T-cell (primary cell): ENCODE measurements around the gene RARB. TPM values are rescaled to one million over a fixed set of nuclear protein-coding genes. Genes with fewer than 3 reads are reported as not detected.

Experiments used
- ATAC-seq, 4 experiments: fragments of 200-7000 bp in 3 of 4; fragments of 150-1000 bp in 1 of 4; cut with Tn5 transposase; replicated peaks in 1 of 4; 1 replicate in 3 of 4; 2 replicates in 1 of 4; pipeline ENCODE4 v1.10.0; 2021; ENCODE audit warnings: moderate library complexity in 3 of 4, mild to moderate bottlenecking in 2 of 4, moderate number of reproducible peaks in 1 of 4
- CTCF ChIA-PET, 2 donors: fragments of 300-600 bp; sonication (Branson Sonifier 250); formaldehyde crosslinking; loops; one replicate each; lab custom pipeline; 2022; ENCODE audit warnings: antibody characterized with exemption in 2 of 2; lab: Charles Lee
- POLR2A ChIA-PET, 2 donors: fragments of 300-600 bp; sonication (Branson Sonifier 250); formaldehyde crosslinking; loops; one replicate each; lab custom pipeline; 2022; ENCODE audit warnings: antibody characterized with exemption in 2 of 2; lab: Charles Lee
- DNase-seq, 35 experiments: peaks; one replicate each; pipeline versions ENCODE4 v3.0.0 to v3.0.0-alpha.2; 2013 to 2023
- H3K27ac ChIP-seq: one replicate; pipeline ENCODE4 v1.5.1; 2013; ENCODE audit warnings: low read length
- H3K27me3 ChIP-seq, 2 experiments: replicated peaks in 1 of 2; 1 replicate in 1 of 2; 2 replicates in 1 of 2; pipeline versions ENCODE4 v1.6.1 to v1.7.0; 2013; ENCODE audit warnings: low read length in 1 of 2, mixed read lengths in 1 of 2; ENCODE audit not compliant: control insufficient read depth in 2 of 2, insufficient read depth in 2 of 2; ENCODE audit errors: extremely low read depth in 1 of 2
- H3K36me3 ChIP-seq, 2 donors: 1 replicate in 1 of 2; 2 replicates in 1 of 2; pipeline versions ENCODE4 v1.6.1 to v1.7.0; 2013; ENCODE audit warnings: low read length in 1 of 2; ENCODE audit not compliant: control insufficient read depth in 2 of 2, insufficient read depth in 1 of 2; ENCODE audit errors: extremely low read depth in 1 of 2
- H3K4me1 ChIP-seq, 2 experiments: 1 replicate in 1 of 2; 2 replicates in 1 of 2; pipeline versions ENCODE4 v1.6.1 to v1.7.0; 2013; ENCODE audit warnings: low read length in 2 of 2, mixed read lengths in 1 of 2; ENCODE audit not compliant: insufficient read depth in 2 of 2, control insufficient read depth in 1 of 2; ENCODE audit errors: extremely low read depth in 1 of 2
- H3K4me3 ChIP-seq, 2 donors: 1 replicate in 1 of 2; 2 replicates in 1 of 2; pipeline versions ENCODE4 v1.5.1 to v1.7.0; 2013; ENCODE audit warnings: mild to moderate bottlenecking in 2 of 2, low read length in 1 of 2, moderate library complexity in 1 of 2; ENCODE audit not compliant: control insufficient read depth in 1 of 2; ENCODE audit errors: extremely low read depth in 1 of 2
- H3K9me3 ChIP-seq: 2 replicates; pipeline ENCODE4 v1.7.0; 2013
- H3K27ac Mint-ChIP-seq, 2 donors: one replicate each; pipeline ENCODE4 v1.8.0; 2020 to 2021; ENCODE audit warnings: mild to moderate bottlenecking in 2 of 2, mixed read lengths in 2 of 2
- H3K27me3 Mint-ChIP-seq, 2 donors: one replicate each; pipeline ENCODE4 v1.8.0; 2021 to 2022; ENCODE audit warnings: mixed read lengths in 2 of 2
- H3K36me3 Mint-ChIP-seq: one replicate; pipeline ENCODE4 v1.8.0; 2021; ENCODE audit warnings: mixed read lengths
- H3K4me1 Mint-ChIP-seq, 3 donors: one replicate each; pipeline ENCODE4 v1.8.0; 2020 to 2022; ENCODE audit warnings: mixed read lengths in 3 of 3, mild to moderate bottlenecking in 1 of 3
- H3K4me3 Mint-ChIP-seq, 3 donors: one replicate each; pipeline ENCODE4 v1.8.0; 2020 to 2022; ENCODE audit warnings: mild to moderate bottlenecking in 3 of 3, mixed read lengths in 3 of 3, moderate library complexity in 3 of 3
- H3K9me3 Mint-ChIP-seq, 3 donors: one replicate each; pipeline ENCODE4 v1.8.0; 2020 to 2022; ENCODE audit warnings: mixed read lengths in 3 of 3
- WGBS: methylation state at CpG from one replicate; pipeline ENCODE4 v1.1.5; 2013; ENCODE audit warnings: missing lambda C conversion rate; ENCODE audit not compliant: insufficient coverage; 5-methylcytosine and 5-hydroxymethylcytosine counted together
- total RNA-seq, 35 experiments: library from RNA in 6 of 35; stranded (reverse) in 6 of 35; fragments of 120-200 nt in 1 of 35; gene quantifications; one replicate each; pipeline versions ENCODE4 v1.2.1 to v1.2.4 and lab custom pipeline; 2013 to 2026

RARB gene
- total RNA-seq, 5 donors from 2014 or later (not counting 1 experiment from before 2014, with no cell fraction given) = not detected

DNA sequence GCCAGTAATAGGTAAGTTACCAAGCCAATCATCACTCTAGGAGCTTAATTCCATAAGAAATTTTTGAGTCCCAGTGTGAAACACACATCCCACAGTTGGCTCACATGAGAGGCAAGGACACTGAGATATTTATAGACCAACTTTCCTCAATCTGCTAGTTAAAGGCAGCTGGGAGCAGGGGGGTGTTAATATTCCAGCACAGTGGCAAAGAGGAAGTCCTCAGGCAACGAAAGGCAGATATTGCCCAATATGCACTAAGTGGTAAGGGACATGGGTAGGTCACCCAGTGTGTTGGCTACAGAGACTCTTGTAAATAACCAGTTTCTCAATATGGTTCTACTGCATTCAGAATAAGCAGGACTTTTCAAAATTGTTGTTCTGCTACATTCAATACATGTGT is 175.6 kb downstream of the RARB start:
- no peaks in the 10 kb centered on the region for H3K9me3 Mint-ChIP-seq
- 100% methylated on average over 1 of the region's 1 CpG for WGBS
- no peaks in the 10 kb centered on the region for H3K27me3 Mint-ChIP-seq
- Histone ChIP-seq H3K27me3 (no peaks in the 10 kb centered on the region), H3K9me3 (no peaks in the 10 kb centered on the region), H3K27ac (no peak overlapping the region), H3K4me1 (no peaks in the 10 kb centered on the region), H3K36me3 (peaks cover 0 to 71% of the 10 kb centered on the region in 2 donors), H3K4me3 (no peak overlapping the region)
- H3K27ac Mint-ChIP-seq = no peak overlapping the region
- no peak for ATAC-seq
- H3K4me1 Mint-ChIP-seq = peaks cover 0 to 4% (median 0%) of the 10 kb centered on the region in 3 donors
- H3K36me3 Mint-ChIP-seq = peaks cover 56% of the 10 kb centered on the region
- ChIA-PET CTCF (interaction anchor here (0.9 to 1.4 kb wide), 2 partner anchors 10 to 11 kb away, joined by 8 read pairs; no protein-coding TSS in a partner anchor), POLR2A (interaction anchor here in 1 of 2 donors (0.8 kb wide), 1 partner anchor 31 kb away, joined by 3 read pairs; no protein-coding TSS in a partner anchor)
- no peak for DNase-seq
- H3K4me3 Mint-ChIP-seq = no peak overlapping the region

DNA sequence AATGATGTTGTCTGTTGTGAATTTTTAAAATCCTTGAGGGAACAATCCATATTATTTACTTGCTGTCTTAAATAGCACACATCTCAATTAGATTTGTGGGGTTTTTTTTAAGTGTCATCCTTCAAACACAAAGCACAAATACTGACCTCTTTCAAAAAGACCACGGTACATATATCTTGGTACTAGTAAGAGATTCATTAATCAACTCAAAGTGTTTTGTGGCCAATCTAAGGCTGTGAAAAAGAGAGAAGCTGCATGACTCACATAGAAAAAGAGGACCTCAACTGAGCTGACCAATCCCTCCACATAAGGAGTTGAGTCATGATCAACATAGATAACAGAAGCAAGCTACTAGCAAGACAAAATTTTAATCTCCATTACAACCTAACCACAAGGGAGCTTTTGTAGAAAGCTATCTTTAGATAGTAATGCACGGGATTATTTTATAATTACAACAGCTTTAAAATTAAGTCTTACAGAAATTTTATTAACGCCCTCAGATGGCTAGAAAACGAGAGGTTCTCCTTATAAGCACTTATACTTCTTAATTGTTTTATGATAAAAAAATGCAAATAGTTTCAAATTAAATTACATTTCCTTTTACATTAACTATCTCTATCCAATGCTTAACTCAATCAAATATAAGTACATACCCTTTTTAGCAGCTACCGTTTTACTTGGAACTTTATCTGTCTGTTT is 176.2 kb downstream of the RARB start:
- no peaks in the 10 kb centered on the region for H3K9me3 ChIP-seq
- H3K27ac ChIP-seq = no peak overlapping the region
- no CpG with 5 or more reads among the region's 5 CpGs for WGBS
- no peak for ATAC-seq
- Mint-ChIP-seq H3K36me3 (peaks cover 52% of the 10 kb centered on the region), H3K27ac (peak overlapping the region in 1 of 2 donors; percentile 46), H3K4me1 (peaks cover 0 to 4% (median 0%) of the 10 kb centered on the region in 3 donors), H3K4me3 (no peak overlapping the region), H3K9me3 (no peaks in the 10 kb centered on the region), H3K27me3 (no peaks in the 10 kb centered on the region)
- no peak for DNase-seq
- H3K4me3 ChIP-seq = no peak overlapping the region
- H3K36me3 ChIP-seq = peaks cover 0 to 72% of the 10 kb centered on the region in 2 donors
- ChIA-PET CTCF (interaction anchor here in 1 of 2 donors (0.9 kb wide), 1 partner anchor 10 kb away, joined by 8 read pairs; no protein-coding TSS in a partner anchor), POLR2A (interaction anchor here in 1 of 2 donors (0.8 kb wide), 1 partner anchor 30 kb away, joined by 3 read pairs; no protein-coding TSS in a partner anchor)
- H3K27me3 ChIP-seq = no peaks in the 10 kb centered on the region
- no peaks in the 10 kb centered on the region for H3K4me1 ChIP-seq

DNA sequence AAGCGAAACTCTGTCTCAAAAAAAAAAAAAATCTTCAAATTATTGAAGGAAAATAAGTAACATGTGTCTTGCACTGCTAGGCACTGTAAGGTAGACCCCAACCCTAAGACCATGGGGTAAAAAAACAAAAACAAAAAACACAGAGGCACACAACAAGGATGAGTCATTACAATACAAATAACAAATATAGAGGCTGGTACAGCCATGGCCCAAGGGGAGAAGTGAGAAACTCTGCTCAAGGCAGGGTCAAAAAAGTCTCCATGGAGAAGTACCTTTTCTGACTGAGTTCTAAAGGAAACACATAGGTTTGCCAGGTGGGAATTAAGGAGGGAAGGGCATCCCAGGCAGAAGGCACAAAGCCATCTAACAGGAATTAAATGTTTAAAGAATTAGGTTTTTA is 182.1 kb downstream of the RARB start:
- no peak for ATAC-seq
- peaks cover 60% of the 10 kb centered on the region for H3K36me3 Mint-ChIP-seq
- WGBS = no CpG with 5 or more reads among the region's 1 CpG
- Histone ChIP-seq H3K9me3 (no peaks in the 10 kb centered on the region), H3K36me3 (peaks cover 0 to 76% of the 10 kb centered on the region in 2 donors), H3K27ac (no peak overlapping the region), H3K27me3 (no peaks in the 10 kb centered on the region), H3K4me3 (no peak overlapping the region), H3K4me1 (no peaks in the 10 kb centered on the region)
- no peak for DNase-seq
- H3K27me3 Mint-ChIP-seq = no peaks in the 10 kb centered on the region
- H3K9me3 Mint-ChIP-seq = no peaks in the 10 kb centered on the region
- CTCF ChIA-PET = no interaction called here
- peak overlapping the region; percentile 47 to 88 for H3K27ac Mint-ChIP-seq
- POLR2A ChIA-PET = no interaction called here
- peaks cover 2 to 12% (median 6%) of the 10 kb centered on the region in 3 donors for H3K4me1 Mint-ChIP-seq
- H3K4me3 Mint-ChIP-seq = no peak overlapping the region

DNA sequence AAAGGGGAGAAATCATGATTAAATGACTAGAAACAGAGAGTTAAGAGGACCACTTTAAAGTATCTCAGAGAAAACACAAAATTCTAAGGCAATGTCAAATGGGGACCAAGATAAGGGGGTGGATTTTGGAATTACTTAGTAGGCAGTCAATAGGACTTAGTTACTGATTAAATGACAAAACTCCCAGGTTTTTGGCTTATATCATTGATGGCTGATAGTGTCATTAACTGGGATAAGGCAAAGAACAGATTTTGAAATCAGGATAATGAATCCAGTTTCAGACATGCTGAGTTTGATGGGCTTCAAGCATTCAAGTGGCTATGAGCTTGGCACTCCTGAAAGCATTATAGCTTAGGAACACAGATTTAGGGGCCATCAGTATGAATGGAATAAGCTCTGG is 182.7 kb downstream of the RARB start:
- peaks cover 58% of the 10 kb centered on the region for H3K36me3 Mint-ChIP-seq
- POLR2A ChIA-PET = no interaction called here
- H3K4me1 Mint-ChIP-seq = peaks cover 2 to 12% (median 6%) of the 10 kb centered on the region in 3 donors

DNA sequence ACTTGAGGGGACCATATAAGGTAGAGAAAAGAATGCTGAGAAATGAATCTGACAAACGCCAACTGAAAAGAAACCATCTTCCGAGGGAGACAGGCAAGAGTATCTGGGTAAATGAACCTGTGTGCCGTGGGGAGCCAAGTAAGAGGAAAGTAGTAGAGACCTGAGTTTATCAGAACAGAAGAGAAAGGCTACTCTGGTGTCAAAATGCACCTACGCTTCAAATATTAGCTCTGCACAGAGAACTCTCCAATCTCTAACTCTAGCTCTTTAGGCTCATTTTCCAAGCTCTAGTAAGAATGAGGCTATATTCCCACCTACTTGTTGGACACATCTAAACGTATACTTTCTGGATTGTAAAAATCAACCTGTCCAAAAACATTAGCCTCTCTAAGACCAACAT is 183.1 kb downstream of the RARB start:
- WGBS = 98% methylated on average over 4 of the region's 5 CpGs
- H3K9me3 Mint-ChIP-seq = no peaks in the 10 kb centered on the region
- Histone ChIP-seq H3K9me3 (no peaks in the 10 kb centered on the region), H3K27ac (no peak overlapping the region), H3K4me1 (no peaks in the 10 kb centered on the region), H3K36me3 (peaks cover 0 to 74% of the 10 kb centered on the region in 2 donors), H3K27me3 (no peaks in the 10 kb centered on the region), H3K4me3 (no peak overlapping the region)
- ChIA-PET CTCF (interaction anchor here in 1 of 2 donors (1.2 kb wide), 1 partner anchor 29 kb away, joined by 3 read pairs; no protein-coding TSS in a partner anchor), POLR2A (no interaction called here)
- H3K4me1 Mint-ChIP-seq = peaks cover 2 to 10% (median 6%) of the 10 kb centered on the region in 3 donors
- DNase-seq (no peak), ATAC-seq (no peak)
- no peak overlapping the region for H3K4me3 Mint-ChIP-seq
- H3K36me3 Mint-ChIP-seq = peaks cover 56% of the 10 kb centered on the region
- H3K27me3 Mint-ChIP-seq = no peaks in the 10 kb centered on the region
- peak overlapping the region in 1 of 2 donors; percentile 88 for H3K27ac Mint-ChIP-seq

More for the DNA sequence above, 182.7 kb downstream of the RARB start:
- ATAC-seq (no peak), DNase-seq (no peak)
- no peak overlapping the region for H3K4me3 Mint-ChIP-seq
- H3K9me3 Mint-ChIP-seq = no peaks in the 10 kb centered on the region
- CTCF ChIA-PET = interaction anchor here in 1 of 2 donors (1.2 kb wide), 1 partner anchor 30 kb away, joined by 3 read pairs; no protein-coding TSS in a partner anchor
- Histone ChIP-seq H3K36me3 (peaks cover 0 to 73% of the 10 kb centered on the region in 2 donors), H3K27me3 (no peaks in the 10 kb centered on the region), H3K27ac (no peak overlapping the region), H3K9me3 (no peaks in the 10 kb centered on the region), H3K4me3 (no peak overlapping the region), H3K4me1 (no peaks in the 10 kb centered on the region)
- no peaks in the 10 kb centered on the region for H3K27me3 Mint-ChIP-seq
- H3K27ac Mint-ChIP-seq = peak overlapping the region in 1 of 2 donors; percentile 88

DNA sequence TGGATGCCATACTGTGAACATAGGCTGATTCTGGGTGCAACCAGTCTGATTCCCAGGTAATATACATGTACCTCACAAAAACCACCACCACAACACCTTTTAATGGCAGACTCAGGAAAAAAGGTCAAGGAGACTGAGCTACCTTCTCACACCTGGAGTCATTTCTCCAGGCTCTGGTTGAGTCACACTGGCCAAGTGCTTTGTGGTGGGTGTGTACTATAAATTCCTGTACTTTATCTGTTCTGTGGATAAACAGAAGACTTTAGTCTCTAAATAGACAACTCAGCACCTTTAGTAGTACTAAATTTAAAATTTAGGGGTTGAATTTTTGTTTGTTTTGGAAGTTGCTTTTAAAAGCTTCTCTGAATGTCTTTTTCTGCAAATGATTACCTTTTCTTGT is 190.0 kb downstream of the RARB start:
- Mint-ChIP-seq H3K4me3 (no peak overlapping the region), H3K36me3 (peaks cover 47% of the 10 kb centered on the region), H3K4me1 (peaks cover 0 to 3% (median 2%) of the 10 kb centered on the region in 3 donors), H3K27ac (peak overlapping the region; percentile 31 to 62), H3K27me3 (no peaks in the 10 kb centered on the region), H3K9me3 (no peaks in the 10 kb centered on the region)
- H3K36me3 ChIP-seq = peaks cover 0 to 58% of the 10 kb centered on the region in 2 donors
- CTCF ChIA-PET = no interaction called here
- no peak overlapping the region for H3K27ac ChIP-seq
- no peak overlapping the region for H3K4me3 ChIP-seq
- no peaks in the 10 kb centered on the region for H3K9me3 ChIP-seq
- H3K27me3 ChIP-seq = no peaks in the 10 kb centered on the region
- no peak for DNase-seq
- H3K4me1 ChIP-seq = no peaks in the 10 kb centered on the region
- no peak for ATAC-seq
- POLR2A ChIA-PET = no interaction called here
